ENCODE measurements around the gene MARK1.

MARK1 gene

DNA sequence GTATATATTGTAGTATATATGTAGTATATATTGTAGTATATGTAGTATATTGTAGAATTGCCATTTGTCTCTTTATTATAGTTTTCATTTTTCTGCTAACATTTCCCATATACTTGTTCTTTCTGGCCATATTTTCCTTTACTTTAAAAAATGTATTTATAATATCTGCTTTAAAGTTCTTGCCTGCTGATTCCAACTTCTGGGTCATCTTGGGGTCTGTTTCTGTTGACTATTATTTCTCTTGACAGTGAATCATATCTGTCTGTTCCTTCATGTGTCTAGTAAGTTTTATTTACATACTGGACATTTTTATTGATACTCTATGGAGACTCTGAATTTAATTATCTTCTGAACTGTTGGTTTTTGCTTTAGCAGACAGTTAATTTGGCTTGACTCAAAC is 45.9 kb downstream of the MARK1 start:
- Histone ChIP-seq H3K9me3 (ENCODE audit: insufficient read depth, low read length) (peaks cover 24% of the 10 kb centered on the region), H3K4me3 (ENCODE audit: insufficient read length, low read depth) (no peak overlapping the region), H3K9ac (ENCODE audit: insufficient read length, low read depth) (no peak overlapping the region), H3K4me1 (ENCODE audit: insufficient read depth, insufficient read length) (no peaks in the 10 kb centered on the region), H3K36me3 (ENCODE audit: insufficient read depth, insufficient read length, low read length) (no peaks in the 10 kb centered on the region), H3K27me3 (ENCODE audit: insufficient read depth, insufficient read length) (no peaks in the 10 kb centered on the region)
- no peak for DNase-seq (ENCODE audit: low read depth, low spot score)
- no peak for TF ChIP-seq YY1 (IDR thresholded peaks at IDR 0.05; ENCODE audit: insufficient read depth, insufficient read length)
- no peak for TF ChIP-seq ZNF274 (IDR thresholded peaks at IDR 0.05; ENCODE audit: low read depth, low read length)
- TF ChIP-seq SUZ12 (IDR thresholded peaks at IDR 0.05; ENCODE audit: extremely low read depth, insufficient read depth, insufficient read length) = no peak

DNA sequence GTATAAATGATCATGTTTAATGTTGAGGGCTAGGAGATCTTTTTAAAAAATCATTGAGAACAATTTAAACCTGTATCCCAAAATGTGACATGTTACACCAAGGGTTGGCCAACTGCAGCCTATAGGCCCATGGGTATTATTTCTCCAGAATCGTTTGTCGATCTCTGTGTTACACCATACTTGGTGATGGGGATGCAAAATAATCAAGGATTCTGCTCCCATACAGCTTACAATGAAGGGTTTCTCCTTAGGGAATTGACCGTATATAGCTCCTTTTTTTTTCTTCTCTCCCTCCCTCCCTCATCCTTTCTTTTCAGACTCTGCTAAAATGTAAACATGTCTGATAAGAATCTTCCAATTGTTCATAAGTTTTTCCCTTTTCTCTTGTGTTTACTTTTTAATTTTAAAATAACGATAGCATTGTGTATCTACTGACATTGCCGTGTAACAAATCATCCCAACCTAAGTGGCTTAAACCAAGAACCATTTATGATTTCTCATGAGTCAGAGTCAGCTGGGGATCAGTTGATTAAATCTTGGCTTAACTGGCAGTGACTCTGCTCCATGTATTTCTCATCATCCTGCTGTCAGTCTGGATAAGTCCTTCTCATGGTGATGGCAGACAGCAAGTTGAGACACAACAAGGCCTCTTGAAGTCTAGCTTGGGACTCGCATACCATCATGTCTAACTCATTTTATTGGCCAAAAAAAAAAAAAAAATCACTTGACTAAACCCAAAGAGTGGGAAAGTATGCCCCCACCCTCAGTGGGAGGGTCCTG is 48.0 kb downstream of the MARK1 start:
- TF ChIP-seq YY1 (IDR thresholded peaks at IDR 0.05; ENCODE audit: insufficient read depth, insufficient read length) (no peak), SUZ12 (IDR thresholded peaks at IDR 0.05; ENCODE audit: extremely low read depth, insufficient read depth, insufficient read length) (no peak), ZNF274 (IDR thresholded peaks at IDR 0.05; ENCODE audit: low read depth, low read length) (no peak)
- Histone ChIP-seq H3K27me3 (ENCODE audit: insufficient read depth, insufficient read length) (no peaks in the 10 kb centered on the region), H3K9me3 (ENCODE audit: insufficient read depth, low read length) (peaks cover 24% of the 10 kb centered on the region), H3K4me1 (ENCODE audit: insufficient read depth, insufficient read length) (no peaks in the 10 kb centered on the region), H3K36me3 (ENCODE audit: insufficient read depth, insufficient read length, low read length) (peaks cover 5% of the 10 kb centered on the region), H3K9ac (ENCODE audit: insufficient read length, low read depth) (no peak overlapping the region), H3K4me3 (ENCODE audit: insufficient read length, low read depth) (no peak overlapping the region)
- no peak for DNase-seq (ENCODE audit: low read depth, low spot score)

DNA sequence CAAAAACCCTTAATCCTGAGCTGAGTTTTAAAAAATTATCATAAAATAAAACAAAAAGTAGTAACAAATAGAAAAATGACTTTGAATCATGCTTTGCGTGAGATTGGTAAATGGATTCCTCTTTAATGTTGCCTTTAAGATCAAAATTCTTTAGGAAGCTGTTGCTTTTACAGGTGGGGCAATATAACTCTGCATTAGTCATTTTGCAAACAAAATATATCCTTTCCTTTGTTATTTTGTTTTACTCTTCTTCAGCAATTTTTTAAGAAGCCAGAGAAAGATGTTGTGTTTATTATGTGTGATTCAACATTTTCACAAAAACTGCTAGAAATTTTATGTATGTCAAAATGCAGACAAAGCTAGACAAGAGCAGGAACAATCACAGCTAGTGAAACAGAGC is 50.0 kb downstream of the MARK1 start:
- TF ChIP-seq SUZ12 (IDR thresholded peaks at IDR 0.05; ENCODE audit: extremely low read depth, insufficient read depth, insufficient read length) (no peak), YY1 (IDR thresholded peaks at IDR 0.05; ENCODE audit: insufficient read depth, insufficient read length) (no peak), ZNF274 (IDR thresholded peaks at IDR 0.05; ENCODE audit: low read depth, low read length) (no peak)
- Histone ChIP-seq H3K9me3 (ENCODE audit: insufficient read depth, low read length) (peaks cover 20% of the 10 kb centered on the region), H3K4me3 (ENCODE audit: insufficient read length, low read depth) (no peak overlapping the region), H3K36me3 (ENCODE audit: insufficient read depth, insufficient read length, low read length) (peaks cover 5% of the 10 kb centered on the region), H3K9ac (ENCODE audit: insufficient read length, low read depth) (no peak overlapping the region), H3K27me3 (ENCODE audit: insufficient read depth, insufficient read length) (no peaks in the 10 kb centered on the region), H3K4me1 (ENCODE audit: insufficient read depth, insufficient read length) (no peaks in the 10 kb centered on the region)
- no peak for DNase-seq (ENCODE audit: low read depth, low spot score)

DNA sequence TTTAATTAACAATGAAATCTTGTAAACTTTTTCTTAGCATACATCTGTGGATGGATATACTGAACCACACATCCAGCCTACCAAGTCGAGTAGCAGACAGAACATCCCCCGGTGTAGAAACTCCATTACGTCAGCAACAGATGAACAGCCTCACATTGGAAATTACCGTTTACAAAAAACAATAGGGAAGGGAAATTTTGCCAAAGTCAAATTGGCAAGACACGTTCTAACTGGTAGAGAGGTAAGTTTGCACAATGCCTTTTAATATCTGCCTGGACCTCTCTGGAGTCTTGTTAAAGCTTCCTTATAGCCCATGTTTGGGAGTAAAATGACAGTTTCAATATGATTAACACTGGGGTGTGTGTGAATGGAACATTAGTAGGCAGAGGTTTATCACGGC is 51.4 kb downstream of the MARK1 start:
- Histone ChIP-seq H3K9me3 (ENCODE audit: insufficient read depth, low read length) (peaks cover 8% of the 10 kb centered on the region), H3K36me3 (ENCODE audit: insufficient read depth, insufficient read length, low read length) (peaks cover 5% of the 10 kb centered on the region), H3K27me3 (ENCODE audit: insufficient read depth, insufficient read length) (no peaks in the 10 kb centered on the region), H3K4me3 (ENCODE audit: insufficient read length, low read depth) (no peak overlapping the region), H3K4me1 (ENCODE audit: insufficient read depth, insufficient read length) (no peaks in the 10 kb centered on the region), H3K9ac (ENCODE audit: insufficient read length, low read depth) (no peak overlapping the region)
- TF ChIP-seq YY1 (IDR thresholded peaks at IDR 0.05; ENCODE audit: insufficient read depth, insufficient read length) (no peak), SUZ12 (IDR thresholded peaks at IDR 0.05; ENCODE audit: extremely low read depth, insufficient read depth, insufficient read length) (no peak), ZNF274 (IDR thresholded peaks at IDR 0.05; ENCODE audit: low read depth, low read length) (no peak)
- DNase-seq (ENCODE audit: low read depth, low spot score) = no peak

DNA sequence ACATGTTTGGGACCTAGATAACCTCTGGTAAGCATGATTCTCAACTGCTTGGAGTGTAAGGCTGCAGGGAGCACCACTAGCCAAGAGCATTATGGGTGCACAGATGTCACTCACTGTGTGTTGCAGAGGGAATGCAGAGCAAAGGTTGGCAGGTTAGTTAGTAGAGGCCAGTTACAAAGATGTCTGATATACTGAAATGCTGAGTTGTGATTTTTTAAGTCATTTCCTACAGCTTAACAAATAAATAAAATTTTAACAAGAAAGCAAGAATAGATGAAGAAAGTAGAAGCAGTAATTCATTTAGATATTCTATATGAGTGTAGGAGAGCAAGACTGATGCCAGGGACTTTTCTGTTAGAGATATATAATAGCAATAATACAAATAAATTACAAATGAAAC is 64.8 kb downstream of the MARK1 start:
- no peak overlapping the region for H3K4me3 ChIP-seq (ENCODE audit: insufficient read length, low read depth)
- no peak for TF ChIP-seq SUZ12 (IDR thresholded peaks at IDR 0.05; ENCODE audit: extremely low read depth, insufficient read depth, insufficient read length)
- no peak for TF ChIP-seq ZNF274 (IDR thresholded peaks at IDR 0.05; ENCODE audit: low read depth, low read length)
- TF ChIP-seq YY1 (IDR thresholded peaks at IDR 0.05; ENCODE audit: insufficient read depth, insufficient read length) = no peak
- no peaks in the 10 kb centered on the region for H3K9me3 ChIP-seq (ENCODE audit: insufficient read depth, low read length)
- H3K36me3 ChIP-seq (ENCODE audit: insufficient read depth, insufficient read length, low read length) = peaks cover 7% of the 10 kb centered on the region
- H3K9ac ChIP-seq (ENCODE audit: insufficient read length, low read depth) = no peak overlapping the region
- no peaks in the 10 kb centered on the region for H3K27me3 ChIP-seq (ENCODE audit: insufficient read depth, insufficient read length)
- no peak for DNase-seq (ENCODE audit: low read depth, low spot score)
- H3K4me1 ChIP-seq (ENCODE audit: insufficient read depth, insufficient read length) = no peaks in the 10 kb centered on the region

DNA sequence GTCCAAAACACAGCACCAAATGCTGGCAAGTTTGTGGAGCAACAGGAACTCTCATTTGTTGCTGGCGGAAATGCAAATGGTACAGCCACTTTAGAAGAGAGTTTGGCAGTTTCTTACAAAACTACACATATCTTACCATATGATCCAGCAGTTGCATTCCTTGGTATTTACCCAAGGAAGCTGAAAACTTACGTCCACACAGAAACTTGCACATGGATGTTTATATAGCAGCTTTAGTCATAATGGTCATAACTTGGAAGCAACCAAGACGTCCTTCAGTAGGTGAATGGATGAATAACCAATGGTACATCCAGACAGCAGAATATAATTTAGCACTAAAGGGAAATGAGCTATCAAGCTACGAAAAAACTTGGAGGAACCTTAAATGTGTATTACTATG is 66.4 kb downstream of the MARK1 start:
- TF ChIP-seq SUZ12 (IDR thresholded peaks at IDR 0.05; ENCODE audit: extremely low read depth, insufficient read depth, insufficient read length) (no peak), YY1 (IDR thresholded peaks at IDR 0.05; ENCODE audit: insufficient read depth, insufficient read length) (no peak), ZNF274 (IDR thresholded peaks at IDR 0.05; ENCODE audit: low read depth, low read length) (no peak)
- no peak for DNase-seq (ENCODE audit: low read depth, low spot score)
- Histone ChIP-seq H3K27me3 (ENCODE audit: insufficient read depth, insufficient read length) (no peaks in the 10 kb centered on the region), H3K9ac (ENCODE audit: insufficient read length, low read depth) (no peak overlapping the region), H3K36me3 (ENCODE audit: insufficient read depth, insufficient read length, low read length) (peaks cover 7% of the 10 kb centered on the region), H3K9me3 (ENCODE audit: insufficient read depth, low read length) (no peaks in the 10 kb centered on the region), H3K4me1 (ENCODE audit: insufficient read depth, insufficient read length) (no peaks in the 10 kb centered on the region), H3K4me3 (ENCODE audit: insufficient read length, low read depth) (no peak overlapping the region)

DNA sequence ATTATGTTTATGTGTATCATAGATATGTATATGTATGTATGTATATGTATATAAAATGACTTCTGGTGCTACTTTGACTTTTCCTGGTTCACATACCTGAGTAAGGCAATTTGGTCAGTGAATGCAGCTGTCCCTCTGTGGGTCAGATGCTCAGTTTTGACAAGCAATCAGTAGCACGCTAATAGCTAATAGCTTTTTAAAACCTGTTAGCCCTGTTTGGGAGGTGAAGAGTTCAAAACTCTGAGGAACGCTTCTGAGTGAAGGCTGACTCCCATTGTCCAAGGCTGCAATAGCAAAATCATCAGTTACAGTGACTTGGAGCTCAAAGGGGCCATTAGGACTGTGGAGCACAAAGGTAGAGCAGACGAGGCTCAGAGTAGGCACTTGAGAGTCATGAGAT is 67.2 kb downstream of the MARK1 start:
- TF ChIP-seq ZNF274 (IDR thresholded peaks at IDR 0.05; ENCODE audit: low read depth, low read length) = no peak
- H3K9ac ChIP-seq (ENCODE audit: insufficient read length, low read depth) = no peak overlapping the region
- DNase-seq (ENCODE audit: low read depth, low spot score) = no peak
- no peaks in the 10 kb centered on the region for H3K27me3 ChIP-seq (ENCODE audit: insufficient read depth, insufficient read length)
- H3K9me3 ChIP-seq (ENCODE audit: insufficient read depth, low read length) = no peaks in the 10 kb centered on the region
- no peaks in the 10 kb centered on the region for H3K4me1 ChIP-seq (ENCODE audit: insufficient read depth, insufficient read length)
- no peak overlapping the region for H3K4me3 ChIP-seq (ENCODE audit: insufficient read length, low read depth)
- H3K36me3 ChIP-seq (ENCODE audit: insufficient read depth, insufficient read length, low read length) = peaks cover 7% of the 10 kb centered on the region
